SU-DHL-6 (cell line): ENCODE data around the gene ASCC2.

Experiments
- H2AFZ ChIP-seq: fragments of 200-600 bp; sonication (generic); 2 replicates; pipeline ENCODE4 v1.6.1; 2014; ENCODE audit warnings: low read depth, mild to moderate bottlenecking, moderate library complexity, mixed read lengths, antibody characterized with exemption, low read length; ENCODE audit not compliant: severe bottlenecking
- H3F3A ChIP-seq: fragments of 200-600 bp; shearing (Covaris generic); 2 replicates; pipeline ENCODE4 v1.6.0; 2016; ENCODE audit warnings: antibody characterized with exemption, mild to moderate bottlenecking; ENCODE audit not compliant: insufficient read depth
- H3K27ac ChIP-seq: fragments of 200-600 bp; sonication (generic); 2 replicates; pipeline ENCODE4 v1.5.1; 2016; ENCODE audit warnings: low read depth, mild to moderate bottlenecking, low read length, moderate library complexity, mixed read lengths
- H3K27me3 ChIP-seq: fragments of 200-600 bp; sonication (generic), shearing (Covaris generic); 2 replicates; pipeline ENCODE4 v1.6.0; 2014; ENCODE audit warnings: mild to moderate bottlenecking, low read length
- H3K36me3 ChIP-seq: fragments of 200-600 bp; sonication (generic); 2 replicates; pipeline ENCODE4 v1.6.1; 2014; ENCODE audit warnings: mild to moderate bottlenecking, low read length, mixed read lengths
- H3K4me2 ChIP-seq: fragments of 300-600, 200-600 bp; shearing (Covaris generic), sonication (generic); 2 replicates; pipeline ENCODE4 v1.6.0; 2014; ENCODE audit warnings: low read length, low read depth, mild to moderate bottlenecking; ENCODE audit not compliant: poor library complexity, severe bottlenecking
- H3K4me3 ChIP-seq: fragments of 200-600 bp; sonication (generic); 2 replicates; pipeline ENCODE4 v1.5.1; 2014; ENCODE audit warnings: antibody characterized with exemption, low read length, mild to moderate bottlenecking, mixed read lengths; ENCODE audit not compliant: insufficient read depth, poor library complexity, severe bottlenecking
- H3K79me2 ChIP-seq: fragments of 200-600 bp; sonication (generic); 2 replicates; pipeline ENCODE4 v1.6.1; 2014; ENCODE audit warnings: mild to moderate bottlenecking, low read length, moderate library complexity; ENCODE audit not compliant: insufficient read depth
- H3K9ac ChIP-seq: fragments of 200-600 bp; sonication (generic); 2 replicates; pipeline ENCODE4 v1.7.0; 2014; ENCODE audit warnings: mild to moderate bottlenecking, low read length
- H3K9me2 ChIP-seq: fragments of 200-600 bp; sonication (generic); replicated peaks from 2 replicates; pipeline ENCODE4 v1.6.1; 2014; ENCODE audit warnings: low read length; ENCODE audit not compliant: insufficient read depth
- H3K9me3 ChIP-seq: fragments of 200-600 bp; sonication (generic); 2 replicates; pipeline ENCODE4 v1.6.1; 2014; ENCODE audit warnings: low read length, mixed read lengths; ENCODE audit not compliant: insufficient read depth
- H4K20me1 ChIP-seq: fragments of 200-600 bp; sonication (generic); 2 replicates; pipeline ENCODE4 v1.6.1; 2014; ENCODE audit warnings: low read depth, mild to moderate bottlenecking, antibody characterized with exemption, low read length, moderate library complexity, mixed read lengths
- EZH2phosphoT487 ChIP-seq: fragments of 200-600 bp; sonication (generic), shearing (Covaris generic); conservative IDR thresholded peaks from 2 replicates; pipeline ENCODE4 v1.6.1; 2018; ENCODE audit warnings: mild to moderate bottlenecking, antibody characterized with exemption, low read length, moderate library complexity, mixed read lengths
- TF ChIP-seq, protein P1 (sequence below): fragments of 200-600 bp; sonication (generic); IDR thresholded peaks from one replicate; pipeline ENCODE4 v1.5.1; 2017; ENCODE audit warnings: antibody characterized with exemption, mild to moderate bottlenecking, low read length, moderate library complexity; ENCODE audit not compliant: insufficient read depth, poor library complexity, severe bottlenecking

The ASCC2 gene

DNA sequence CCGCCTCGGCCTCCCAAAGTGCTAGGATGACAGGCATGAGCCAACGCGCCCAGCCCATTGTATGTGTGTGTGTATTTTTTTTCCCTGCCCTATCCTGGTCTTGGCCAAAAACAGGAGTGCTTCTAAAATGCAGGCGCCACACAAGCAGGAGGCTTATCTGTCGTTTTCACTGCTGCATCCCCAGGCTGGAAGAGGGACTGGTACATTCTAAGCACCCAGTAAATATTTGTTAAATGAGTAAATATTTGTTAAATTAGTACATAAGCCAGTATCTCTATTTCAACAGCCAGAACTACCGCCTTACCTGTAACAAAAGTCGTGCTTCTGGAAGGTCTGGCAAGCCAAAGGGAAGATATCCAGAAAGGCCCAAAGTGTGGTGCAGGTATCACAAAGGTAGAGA is 24.9 kb downstream of the ASCC2 start:
- H3K4me2 ChIP-seq, result no peak overlapping the region
- no peaks in the 10 kb centered on the region for H3K9me3 ChIP-seq
- H3K27me3 ChIP-seq, result no peaks in the 10 kb centered on the region
- H3K36me3 ChIP-seq, result peaks cover 4% of the 10 kb centered on the region; the same call in 1 of the 2 replicates
- TF ChIP-seq, protein P1, sequence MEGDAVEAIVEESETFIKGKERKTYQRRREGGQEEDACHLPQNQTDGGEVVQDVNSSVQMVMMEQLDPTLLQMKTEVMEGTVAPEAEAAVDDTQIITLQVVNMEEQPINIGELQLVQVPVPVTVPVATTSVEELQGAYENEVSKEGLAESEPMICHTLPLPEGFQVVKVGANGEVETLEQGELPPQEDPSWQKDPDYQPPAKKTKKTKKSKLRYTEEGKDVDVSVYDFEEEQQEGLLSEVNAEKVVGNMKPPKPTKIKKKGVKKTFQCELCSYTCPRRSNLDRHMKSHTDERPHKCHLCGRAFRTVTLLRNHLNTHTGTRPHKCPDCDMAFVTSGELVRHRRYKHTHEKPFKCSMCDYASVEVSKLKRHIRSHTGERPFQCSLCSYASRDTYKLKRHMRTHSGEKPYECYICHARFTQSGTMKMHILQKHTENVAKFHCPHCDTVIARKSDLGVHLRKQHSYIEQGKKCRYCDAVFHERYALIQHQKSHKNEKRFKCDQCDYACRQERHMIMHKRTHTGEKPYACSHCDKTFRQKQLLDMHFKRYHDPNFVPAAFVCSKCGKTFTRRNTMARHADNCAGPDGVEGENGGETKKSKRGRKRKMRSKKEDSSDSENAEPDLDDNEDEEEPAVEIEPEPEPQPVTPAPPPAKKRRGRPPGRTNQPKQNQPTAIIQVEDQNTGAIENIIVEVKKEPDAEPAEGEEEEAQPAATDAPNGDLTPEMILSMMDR, result no peak
- no peak for TF ChIP-seq EZH2phosphoT487
- H3K4me3 ChIP-seq, result no peak overlapping the region
- no peak overlapping the region for H3K9ac ChIP-seq
- no peaks in the 10 kb centered on the region for H3F3A ChIP-seq
- no peaks in the 10 kb centered on the region for H4K20me1 ChIP-seq
- H3K9me2 ChIP-seq, result no peaks in the 10 kb centered on the region
- no peak overlapping the region for H2AFZ ChIP-seq
- H3K27ac ChIP-seq, result no peak overlapping the region
- no peaks in the 10 kb centered on the region for H3K79me2 ChIP-seq

DNA sequence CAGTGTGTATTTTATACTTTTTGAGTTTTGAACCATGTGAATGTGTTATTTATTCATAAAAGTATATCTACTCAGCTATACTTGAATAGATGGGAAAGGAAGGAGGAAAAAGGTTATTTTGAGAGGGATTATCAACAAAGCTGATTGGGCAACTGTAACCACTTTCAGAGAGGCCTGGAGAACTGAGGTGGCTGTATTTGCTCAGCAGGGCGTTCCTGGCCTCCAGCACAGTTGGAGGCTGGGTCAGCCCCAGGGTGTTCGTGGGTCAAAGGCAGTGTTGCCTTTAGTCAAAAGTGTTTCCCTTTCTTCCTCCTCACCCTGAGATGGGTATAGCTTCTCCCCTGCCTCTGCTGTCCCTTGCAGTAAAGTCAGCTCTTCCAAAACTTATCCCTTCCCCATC is 26.7 kb downstream of the ASCC2 start:
- no peaks in the 10 kb centered on the region for H3K79me2 ChIP-seq
- H3K9me3 ChIP-seq, result no peaks in the 10 kb centered on the region
- H3K36me3 ChIP-seq, result peaks cover 4% of the 10 kb centered on the region; the same call in 1 of the 2 replicates
- no peak overlapping the region for H2AFZ ChIP-seq
- H4K20me1 ChIP-seq, result no peaks in the 10 kb centered on the region
- H3K27ac ChIP-seq, result no peak overlapping the region
- H3K27me3 ChIP-seq, result no peaks in the 10 kb centered on the region
- H3K4me2 ChIP-seq, result no peak overlapping the region
- H3K4me3 ChIP-seq, result no peak overlapping the region
- TF ChIP-seq, protein P1, result no peak
- TF ChIP-seq EZH2phosphoT487, result no peak
- no peaks in the 10 kb centered on the region for H3F3A ChIP-seq
- H3K9me2 ChIP-seq, result no peaks in the 10 kb centered on the region
- H3K9ac ChIP-seq, result no peak overlapping the region

DNA sequence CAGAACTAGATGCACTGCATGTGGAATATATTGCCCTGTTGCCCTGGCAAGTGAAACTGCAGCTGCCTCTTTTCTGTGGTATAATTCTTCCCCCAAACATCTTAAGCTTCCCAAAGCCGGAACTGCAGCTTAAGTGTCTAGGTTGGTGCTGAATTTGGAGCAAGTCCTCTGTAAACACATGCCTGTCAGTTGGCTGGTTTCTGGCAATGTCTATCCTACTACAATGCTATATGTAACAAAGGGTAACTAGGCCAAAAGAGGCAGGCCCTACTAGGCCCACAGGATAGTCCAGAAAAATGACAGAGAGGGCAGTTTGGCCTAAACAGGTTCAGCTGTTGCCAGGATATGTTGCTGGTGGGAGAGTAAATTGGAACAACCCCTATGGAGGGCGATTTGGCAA is 27.9 kb downstream of the ASCC2 start:
- TF ChIP-seq, protein P1, result no peak
- TF ChIP-seq EZH2phosphoT487, result no peak
- Histone ChIP-seq H3K9me2 (no peaks in the 10 kb centered on the region), H3K4me3 (no peak overlapping the region), H3K9ac (no peak overlapping the region), H4K20me1 (no peaks in the 10 kb centered on the region), H3K9me3 (no peaks in the 10 kb centered on the region), H3K79me2 (no peaks in the 10 kb centered on the region), H3F3A (no peaks in the 10 kb centered on the region), H3K36me3 (no peaks in the 10 kb centered on the region; the same call in 1 of the 2 replicates), H3K27me3 (no peaks in the 10 kb centered on the region), H2AFZ (no peak overlapping the region), H3K27ac (no peak overlapping the region), H3K4me2 (no peak overlapping the region)
